Testis (tissue), 2 donors: ENCODE measurements around the gene PLIN5.

Source experiments
- POLR2A ChIP-seq: fragments of 450-650 bp; IDR thresholded peaks from one replicate; pipeline ENCODE4 v1.6.1; 2017; ENCODE audit warnings: antibody characterized with exemption, mild to moderate bottlenecking, moderate library complexity
- TF ChIP-seq, protein P1 (sequence below), 3 experiments: fragments of 450-650 bp in 2 of 3; fragments of 200-600 bp in 1 of 3; sonication (generic) in 1 of 3; IDR thresholded peaks; one replicate each; pipeline ENCODE4 v1.5.1; 2016 to 2019; ENCODE audit warnings: antibody characterized with exemption in 3 of 3, mild to moderate bottlenecking in 2 of 3, moderate library complexity in 1 of 3

DNA sequence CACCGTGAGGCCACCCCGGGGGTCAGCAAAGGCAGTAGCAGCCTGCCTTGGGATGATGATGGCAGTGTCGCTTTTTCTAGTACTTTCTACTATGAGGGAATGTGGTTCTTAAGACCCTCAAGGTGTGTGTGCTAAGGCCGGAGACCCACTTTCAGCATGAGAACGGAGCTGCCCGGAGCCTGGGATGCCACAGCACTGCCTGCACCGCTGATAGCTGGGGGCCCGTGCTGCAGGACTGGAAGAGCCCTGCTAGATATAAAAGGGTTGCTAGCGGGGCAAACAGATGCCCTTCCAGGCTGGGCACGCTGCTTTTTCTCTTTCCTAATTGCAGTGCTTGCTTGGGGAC is 31.2 kb downstream of the PLIN5 start:
- TF ChIP-seq, protein P1, sequence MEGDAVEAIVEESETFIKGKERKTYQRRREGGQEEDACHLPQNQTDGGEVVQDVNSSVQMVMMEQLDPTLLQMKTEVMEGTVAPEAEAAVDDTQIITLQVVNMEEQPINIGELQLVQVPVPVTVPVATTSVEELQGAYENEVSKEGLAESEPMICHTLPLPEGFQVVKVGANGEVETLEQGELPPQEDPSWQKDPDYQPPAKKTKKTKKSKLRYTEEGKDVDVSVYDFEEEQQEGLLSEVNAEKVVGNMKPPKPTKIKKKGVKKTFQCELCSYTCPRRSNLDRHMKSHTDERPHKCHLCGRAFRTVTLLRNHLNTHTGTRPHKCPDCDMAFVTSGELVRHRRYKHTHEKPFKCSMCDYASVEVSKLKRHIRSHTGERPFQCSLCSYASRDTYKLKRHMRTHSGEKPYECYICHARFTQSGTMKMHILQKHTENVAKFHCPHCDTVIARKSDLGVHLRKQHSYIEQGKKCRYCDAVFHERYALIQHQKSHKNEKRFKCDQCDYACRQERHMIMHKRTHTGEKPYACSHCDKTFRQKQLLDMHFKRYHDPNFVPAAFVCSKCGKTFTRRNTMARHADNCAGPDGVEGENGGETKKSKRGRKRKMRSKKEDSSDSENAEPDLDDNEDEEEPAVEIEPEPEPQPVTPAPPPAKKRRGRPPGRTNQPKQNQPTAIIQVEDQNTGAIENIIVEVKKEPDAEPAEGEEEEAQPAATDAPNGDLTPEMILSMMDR (IDR thresholded peaks at IDR 0.05): no peak
- no peak for TF ChIP-seq POLR2A
